ENCODE measurements around the gene DSC1.
"Not testable (repeated sequence)": the region's sequence is repeated elsewhere in the genome, so short reads cannot be mapped to it uniquely, and the experiment has no call there.

The DSC1 gene

GRCh38 chr18:31162825-31163435, at the start of gene DSC1:
Gene DSC1 (minus strand): TSS chr18:31162856. CDS start chr18:31162594, 262 bp downstream.
- no peak for DNase-seq (ENCODE audit: low read depth)

GRCh38 chr18:31211047-31211446, 48.4 kb upstream of the DSC1 start:
- DNase-seq (ENCODE audit: low read depth): no peak

- no peak for DNase-seq (ENCODE audit: low read depth)
These were observed 46.4 kb upstream of the DSC1 start for GRCh38 chr18:31209041-31209440.

- DNase-seq (ENCODE audit: low read depth): no peak
These were observed 44.7 kb upstream of the DSC1 start for GRCh38 chr18:31207391-31207790.

- no peak for DNase-seq (ENCODE audit: low read depth)
These were observed 44.2 kb upstream of the DSC1 start for GRCh38 chr18:31206787-31207381.

GRCh38 chr18:31206071-31206470, 43.4 kb upstream of the DSC1 start:
- DNase-seq (ENCODE audit: low read depth): no peak

- DNase-seq (ENCODE audit: low read depth): no peak
These were observed 42.6 kb upstream of the DSC1 start for GRCh38 chr18:31205273-31205672.

GRCh38 chr18:31204833-31205232, 42.2 kb upstream of the DSC1 start:
- DNase-seq (ENCODE audit: low read depth): no peak

GRCh38 chr18:31204166-31204565, 41.5 kb upstream of the DSC1 start:
- DNase-seq (ENCODE audit: low read depth): no peak

GRCh38 chr18:31203794-31204148, 41.1 kb upstream of the DSC1 start:
- no peak for DNase-seq (ENCODE audit: low read depth)

GRCh38 chr18:31203096-31203793, 40.6 kb upstream of the DSC1 start:
- DNase-seq (ENCODE audit: low read depth): no peak

GRCh38 chr18:31199190-31199769, 36.6 kb upstream of the DSC1 start:
- DNase-seq (ENCODE audit: low read depth): no peak

- DNase-seq (ENCODE audit: low read depth): no peak
These were observed 35.0 kb upstream of the DSC1 start for GRCh38 chr18:31197676-31198075.

GRCh38 chr18:31195063-31195462, 32.4 kb upstream of the DSC1 start:
- DNase-seq (ENCODE audit: low read depth): no peak

- no peak for DNase-seq (ENCODE audit: low read depth)
These were observed 29.6 kb upstream of the DSC1 start for GRCh38 chr18:31192086-31192776.

- DNase-seq (ENCODE audit: low read depth): no peak
These were observed 28.3 kb upstream of the DSC1 start for GRCh38 chr18:31190919-31191318.

GRCh38 chr18:31189757-31190156, 27.1 kb upstream of the DSC1 start:
- DNase-seq (ENCODE audit: low read depth): no peak

- no peak for DNase-seq (ENCODE audit: low read depth)
These were observed 22.7 kb upstream of the DSC1 start for GRCh38 chr18:31185186-31185950.

GRCh38 chr18:31183302-31183701, 20.6 kb upstream of the DSC1 start:
- no peak for DNase-seq (ENCODE audit: low read depth)

- not testable (repeated sequence) for DNase-seq (ENCODE audit: low read depth)
These were observed 14.7 kb upstream of the DSC1 start for GRCh38 chr18:31177369-31177768.

- no peak for DNase-seq (ENCODE audit: low read depth)
These were observed 13.9 kb upstream of the DSC1 start for GRCh38 chr18:31176531-31176930.
